Panc1 (cell line): ENCODE measurements around the gene CLEC17A. TPM values are rescaled to one million over a fixed set of nuclear protein-coding genes. Genes with fewer than 3 reads are reported as not detected.
A peak's percentile ranks its signal among the peaks of the same experiment; 100 is the strongest.

Experiments
- ATAC-seq: fragments of 200-7000 bp; cut with Tn5 transposase; 2 replicates; pipeline ENCODE4 v1.9.1; 2020; ENCODE audit warnings: mild to moderate bottlenecking, moderate library complexity
- BruUV-seq: library from RNA; stranded (reverse); fragments of 400-500 nt; replicated peaks from 2 replicates; lab custom pipeline; 2021; lab: Mats Ljungman, UMichigan
- CTCF ChIA-PET: fragments of 300-600 bp; sonication (Branson Sonifier 250); formaldehyde crosslinking; loops from one replicate; lab custom pipeline; 2022; ENCODE audit warnings: antibody characterized with exemption; lab: Charles Lee
- POLR2A ChIA-PET: fragments of 300-600 bp; sonication (Branson Sonifier 250); formaldehyde crosslinking; loops from one replicate; lab custom pipeline; 2022; ENCODE audit warnings: antibody characterized with exemption; lab: Charles Lee
- DNase-seq: peaks from one replicate; pipeline ENCODE4 v3.0.0-alpha.2; 2010; ENCODE audit warnings: low read depth, low spot score
- H3K27ac ChIP-seq: 2 replicates; pipeline ENCODE4 v1.5.1; 2011; ENCODE audit warnings: mild to moderate bottlenecking, low read length, inconsistent platforms
- H3K27me3 ChIP-seq: fragments of 200-500 bp; sonication (Bioruptor generic); 2 replicates; pipeline ENCODE4 v1.6.0; 2014; ENCODE audit warnings: low read length, inconsistent platforms; ENCODE audit not compliant: control insufficient read depth, insufficient read depth
- H3K36me3 ChIP-seq: fragments of 200-500 bp; sonication (Bioruptor generic); 2 replicates; pipeline ENCODE4 v1.5.1; 2014; ENCODE audit warnings: inconsistent platforms, mild to moderate bottlenecking, low read length, moderate library complexity; ENCODE audit not compliant: control insufficient read depth, insufficient read depth
- H3K4me1 ChIP-seq: 2 replicates; pipeline ENCODE4 v1.5.1; 2011; ENCODE audit warnings: inconsistent platforms, mild to moderate bottlenecking, low read length, moderate library complexity; ENCODE audit not compliant: control insufficient read depth, insufficient read depth
- H3K4me3 ChIP-seq, 2 experiments: 2 replicates each; pipeline ENCODE4 v1.5.1; 2011 to 2012; ENCODE audit warnings: low read depth in 2 of 2, low read length in 2 of 2, mild to moderate bottlenecking in 2 of 2, inconsistent platforms in 1 of 2, moderate library complexity in 1 of 2
- H3K9me3 ChIP-seq: fragments of 200-500 bp; sonication (Bioruptor generic); 2 replicates; pipeline ENCODE4 v1.5.1; 2014; ENCODE audit warnings: low read depth, mild to moderate bottlenecking, inconsistent platforms, low read length, moderate library complexity; ENCODE audit not compliant: control insufficient read depth, insufficient read depth
- POLR2AphosphoS5 ChIP-seq: IDR thresholded peaks from 2 replicates; pipeline ENCODE4 v1.6.1; 2012; ENCODE audit warnings: mild to moderate bottlenecking, low read depth, low read length, moderate library complexity
- REST ChIP-seq, 2 experiments: IDR thresholded peaks; 2 replicates each; pipeline ENCODE4 v1.6.1; 2011 to 2012; ENCODE audit warnings: low read depth in 2 of 2, control low read depth in 1 of 2, low read length in 1 of 2, mild to moderate bottlenecking in 1 of 2, moderate library complexity in 1 of 2; ENCODE audit not compliant: insufficient read depth in 1 of 2
- SIN3A ChIP-seq: IDR thresholded peaks from 2 replicates; pipeline ENCODE4 v1.6.1; 2012; ENCODE audit warnings: low read depth, mild to moderate bottlenecking, low read length, moderate library complexity, borderline replicate concordance; ENCODE audit not compliant: insufficient read depth
- TCF7L2 ChIP-seq: IDR thresholded peaks from 2 replicates; pipeline ENCODE4 v1.6.1; 2011; ENCODE audit warnings: mild to moderate bottlenecking, low read depth, low read length, inconsistent platforms
- in situ Hi-C: cut with HindIII; loops from 2 replicates; pipeline ENCODE4 v1.10.0; 2016; ENCODE audit warnings: low sequenced_read_pairs, low pct_unique_long_range_greater_than_20kb
- intact Hi-C: fragments of 100-400 bp; cut with micrococcal nuclease; formaldehyde crosslinking; loops from one replicate; pipeline ENCODE4 v1.10.0; 2022; ENCODE audit not compliant: unreplicated experiment
- total RNA-seq: library from RNA; stranded (reverse); gene quantifications from one replicate; pipeline ENCODE4 v1.2.1, GENCODE V29; 2021; ENCODE audit not compliant: unreplicated experiment
- TF ChIP-seq, protein P1 (sequence below): fragments of 450-650 bp; IDR thresholded peaks from 2 replicates; pipeline ENCODE4 v1.5.1; 2017; ENCODE audit warnings: mild to moderate bottlenecking

CLEC17A gene
- total RNA-seq, 1 experiment from 2014 or later = not detected

DNA sequence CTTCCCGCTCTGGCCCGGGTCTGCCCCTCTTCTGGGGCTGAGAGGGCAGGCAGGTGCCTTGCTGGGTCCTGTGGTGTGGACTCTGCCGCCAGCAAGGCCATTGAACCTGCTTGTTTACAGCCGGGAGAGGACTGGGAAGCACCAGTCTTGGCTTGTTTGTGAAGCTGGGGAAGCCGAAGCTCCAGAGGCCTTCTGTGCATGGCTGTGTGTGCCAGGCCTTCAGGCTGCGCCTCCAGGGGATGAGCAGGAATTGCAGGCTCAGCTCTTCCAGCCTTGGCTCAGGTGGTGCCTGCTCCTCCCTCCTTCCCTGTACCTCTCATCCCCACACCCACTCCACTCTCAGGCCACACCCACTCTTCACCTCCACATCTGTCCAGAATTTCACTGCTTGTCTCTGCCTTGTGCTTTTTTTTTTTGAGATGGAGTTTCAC is 28.5 kb upstream of the CLEC17A start:
- no TSS peak for BruUV-seq

DNA sequence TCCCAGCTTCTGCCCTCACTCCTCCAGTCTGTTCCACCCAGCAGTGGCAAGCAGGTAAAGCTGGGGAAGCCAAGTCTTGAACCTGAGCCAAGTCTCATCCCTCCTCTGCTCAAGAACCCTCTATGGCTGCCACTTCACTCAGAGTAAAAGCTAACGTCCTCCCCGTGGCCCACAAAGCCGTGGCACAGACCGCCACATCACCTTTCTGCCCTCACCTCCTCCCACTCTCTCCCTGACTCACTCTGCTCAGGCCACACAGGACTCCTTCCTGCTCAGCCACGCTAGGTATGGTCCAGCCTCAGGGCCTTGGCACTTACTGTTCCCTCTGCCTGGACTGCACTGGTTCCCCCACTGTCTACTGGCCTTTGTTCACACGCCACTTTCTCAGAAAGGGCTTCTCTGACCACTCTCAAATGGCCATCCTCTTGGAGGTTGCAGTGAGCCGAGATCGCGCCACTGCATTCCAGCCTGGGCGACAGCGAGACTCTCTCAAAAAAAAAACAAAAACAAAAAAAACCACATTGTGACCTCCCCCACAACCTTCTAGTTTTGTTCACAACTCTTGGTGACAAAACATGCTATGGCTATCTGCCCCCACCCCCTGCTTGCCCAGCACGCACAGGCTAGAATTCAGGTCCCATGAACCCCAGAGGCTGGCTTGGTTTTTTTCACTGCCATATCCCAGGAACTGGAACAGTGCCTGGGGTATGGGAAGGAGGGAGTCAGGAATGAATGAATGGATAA is 26.8 kb upstream of the CLEC17A start:
- Histone ChIP-seq H3K36me3 (no peaks in the 10 kb centered on the region), H3K4me3 (peak overlapping the region in 1 of 2 experiments; percentile 37; a peak in 2 of 4 replicates), H3K9me3 (no peaks in the 10 kb centered on the region), H3K27ac (peak overlapping the region; percentile 72), H3K4me1 (peaks cover 62% of the 10 kb centered on the region), H3K27me3 (no peaks in the 10 kb centered on the region)
- intact Hi-C loops = no loop called here
- POLR2A ChIA-PET = interaction anchor here (0.6 kb wide), 1 partner anchor 137 kb away, joined by 3 read pairs; no protein-coding TSS in a partner anchor
- ATAC-seq (peak; percentile 70), DNase-seq (no peak)
- no TSS peak for BruUV-seq
- CTCF ChIA-PET = interaction anchor here (0.6 to 1.0 kb wide), 2 partner anchors 8 to 67 kb away, joined by 3 to 11 read pairs; no protein-coding TSS in a partner anchor
- no peak for TF ChIP-seq TCF7L2
- no peak for TF ChIP-seq POLR2AphosphoS5
- TF ChIP-seq REST (IDR thresholded peaks at IDR 0.05; ENCODE audit: insufficient read depth in 1 of 2, low read depth in 2 of 2, low read length in 1 of 2) = no peak
- TF ChIP-seq, protein P1, sequence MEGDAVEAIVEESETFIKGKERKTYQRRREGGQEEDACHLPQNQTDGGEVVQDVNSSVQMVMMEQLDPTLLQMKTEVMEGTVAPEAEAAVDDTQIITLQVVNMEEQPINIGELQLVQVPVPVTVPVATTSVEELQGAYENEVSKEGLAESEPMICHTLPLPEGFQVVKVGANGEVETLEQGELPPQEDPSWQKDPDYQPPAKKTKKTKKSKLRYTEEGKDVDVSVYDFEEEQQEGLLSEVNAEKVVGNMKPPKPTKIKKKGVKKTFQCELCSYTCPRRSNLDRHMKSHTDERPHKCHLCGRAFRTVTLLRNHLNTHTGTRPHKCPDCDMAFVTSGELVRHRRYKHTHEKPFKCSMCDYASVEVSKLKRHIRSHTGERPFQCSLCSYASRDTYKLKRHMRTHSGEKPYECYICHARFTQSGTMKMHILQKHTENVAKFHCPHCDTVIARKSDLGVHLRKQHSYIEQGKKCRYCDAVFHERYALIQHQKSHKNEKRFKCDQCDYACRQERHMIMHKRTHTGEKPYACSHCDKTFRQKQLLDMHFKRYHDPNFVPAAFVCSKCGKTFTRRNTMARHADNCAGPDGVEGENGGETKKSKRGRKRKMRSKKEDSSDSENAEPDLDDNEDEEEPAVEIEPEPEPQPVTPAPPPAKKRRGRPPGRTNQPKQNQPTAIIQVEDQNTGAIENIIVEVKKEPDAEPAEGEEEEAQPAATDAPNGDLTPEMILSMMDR = no peak
- TF ChIP-seq SIN3A = no peak
- in situ Hi-C loops = no loop called here

More for the DNA sequence above, 28.5 kb upstream of the CLEC17A start:
- no peak for DNase-seq
- CTCF ChIA-PET = interaction anchor here (0.6 to 0.7 kb wide), 3 partner anchors 12 to 305 kb away, joined by 3 to 5 read pairs (median 3); no protein-coding TSS in a partner anchor
- Histone ChIP-seq H3K27me3 (no peaks in the 10 kb centered on the region), H3K9me3 (no peaks in the 10 kb centered on the region), H3K36me3 (no peaks in the 10 kb centered on the region), H3K27ac (peak overlapping the region; percentile 69), H3K4me1 (peaks cover 61% of the 10 kb centered on the region), H3K4me3 (no peak overlapping the region)
- 0 out of 2 replicates have a peak, but pooled peaks have one; percentile 8 for ATAC-seq
- in situ Hi-C loops (no loop called here), intact Hi-C loops (no loop called here)
- POLR2A ChIA-PET = no interaction called here
- TF ChIP-seq POLR2AphosphoS5 (no peak), TCF7L2 (no peak), SIN3A (no peak), REST (IDR thresholded peaks at IDR 0.05; ENCODE audit: insufficient read depth in 1 of 2, low read depth in 2 of 2, low read length in 1 of 2) (no peak)
- TF ChIP-seq, protein P1 = no peak
